Spleen (tissue), 11 donors: ENCODE data around the gene GRK7. TPM values are rescaled to one million over a fixed set of nuclear protein-coding genes. Genes with fewer than 3 reads are reported as not detected.

Source experiments
- DNase-seq: peaks from one replicate; pipeline ENCODE4 v3.0.0-alpha.2; 2020
- H3K27ac ChIP-seq, 8 donors: fragments of 200-600 bp; sonication (generic) in 7 of 8; 1 replicate in 4 of 8; 2 replicates in 4 of 8; pipeline versions ENCODE4 v1.5.0 to v1.8.0; 2016 to 2021; ENCODE audit warnings: inconsistent platforms in 4 of 8, mild to moderate bottlenecking in 4 of 8, moderate library complexity in 1 of 8
- H3K27me3 ChIP-seq, 7 donors: fragments of 200-600 bp; sonication (generic) in 6 of 7; replicated peaks in 1 of 7; 1 replicate in 4 of 7; 2 replicates in 3 of 7; pipeline versions ENCODE4 v1.5.0 to v1.8.0; 2016 to 2021; ENCODE audit warnings: inconsistent platforms in 3 of 7, mild to moderate bottlenecking in 1 of 7
- H3K36me3 ChIP-seq, 6 donors: fragments of 200-600 bp; sonication (generic) in 5 of 6; 1 replicate in 4 of 6; 2 replicates in 2 of 6; pipeline versions ENCODE4 v1.5.0 to v1.8.0; 2016 to 2021; ENCODE audit warnings: inconsistent platforms in 2 of 6
- H3K4me1 ChIP-seq, 6 donors: fragments of 200-600 bp; sonication (generic) in 5 of 6; 1 replicate in 3 of 6; 2 replicates in 3 of 6; pipeline versions ENCODE4 v1.5.0 to v1.8.0; 2016 to 2021; ENCODE audit warnings: inconsistent platforms in 3 of 6
- H3K4me3 ChIP-seq, 8 donors: fragments of 200-600 bp; sonication (generic) in 7 of 8; 1 replicate in 4 of 8; 2 replicates in 4 of 8; pipeline versions ENCODE4 v1.5.0 to v1.8.0; 2016 to 2021; ENCODE audit warnings: inconsistent platforms in 4 of 8, mild to moderate bottlenecking in 4 of 8, moderate library complexity in 2 of 8
- H3K9me3 ChIP-seq, 8 donors: fragments of 200-600 bp; sonication (generic) in 7 of 8; 1 replicate in 4 of 8; 2 replicates in 4 of 8; pipeline versions ENCODE4 v1.5.0 to v1.8.0; 2016 to 2021; ENCODE audit warnings: inconsistent platforms in 4 of 8
- CTCF ChIP-seq, 11 experiments: fragments of 200-600 bp in 7 of 11; fragments of 450-650 bp in 4 of 11; sonication (generic) in 4 of 11; IDR thresholded peaks in 8 of 11; conservative IDR thresholded peaks in 3 of 11; 1 replicate in 7 of 11; 2 replicates in 4 of 11; pipeline versions ENCODE4 v1.4.0 to v1.8.0; 2016 to 2021; ENCODE audit warnings: antibody characterized with exemption in 11 of 11, inconsistent platforms in 4 of 11, mild to moderate bottlenecking in 1 of 11
- POLR2A ChIP-seq, 3 donors: fragments of 450-650 bp; IDR thresholded peaks; one replicate each; pipeline ENCODE4 v1.5.1; 2017; ENCODE audit warnings: antibody characterized with exemption in 3 of 3, mild to moderate bottlenecking in 1 of 3
- POLR2AphosphoS5 ChIP-seq, 3 donors: sonication (generic); formaldehyde crosslinking; IDR thresholded peaks; one replicate each; pipeline ENCODE4 v1.5.1; 2017; ENCODE audit warnings: antibody characterized with exemption in 3 of 3
- WGBS, 5 donors: extraction: QIAGEN DNeasy Blood & Tissue Kit in 3 of 5; methylation state at CpG; one replicate each; pipeline versions ENCODE4 v1.1.5 to v1.1.7; 2013 to 2018; 5-methylcytosine and 5-hydroxymethylcytosine counted together
- intact Hi-C: fragments of 100-400 bp; cut with DNase I; formaldehyde crosslinking; loops from one replicate; pipeline ENCODE4 v1.15.0; 2023; ENCODE audit warnings: low total_unique reads
- polyA plus RNA-seq, 3 donors: library from polyadenylated mRNA; stranded (reverse); fragments of 200-250 nt; gene quantifications; one replicate each; pipeline ENCODE4 v1.2.1, GENCODE V29; 2013
- total RNA-seq, 7 donors: library from RNA; depleted of rRNA in 3 of 7; stranded (reverse); fragments of >200 nt in 3 of 7; fragmentation: NEBNext Ultra II Directional in 4 of 7; extraction: Animal tissue kit (Norgen Biotek cat#: 25700) in 4 of 7; gene quantifications; one replicate each; pipeline versions ENCODE4 v1.1.0 to v1.2.1, GENCODE V29; 2016 to 2021
- donor health status: healthy with polysubstance abuse.
- donor health status: DM: no; HTN: no; CAD: no; lungs with moderate emphysema.
- donor health status: DM: no; HTN: no; CAD: no.
- donor health status: Bipolar disorder and iron deficiency.
- donor health status: healthy.
- donor health status: DM: no; HTN: no; CAD: no.
- donor health status: DM: yes; HTN: yes; CAD: no.

The GRK7 gene
- total and polyA plus RNA-seq, 10 donors, result 0.02 to 0.26 (median 0.14) TPM; not detected in 5

- DNase-seq, result no peak
- TF ChIP-seq CTCF (IDR thresholded peaks at IDR 0.05 in 8 of 11, conservative IDR thresholded peaks at IDR 0.05 in 3 of 11) (no peak), POLR2A (IDR thresholded peaks at IDR 0.05) (no peak)
- intact Hi-C loops, result no loop called here
- Histone ChIP-seq H3K9me3 (no peaks in the 10 kb centered on the region), H3K4me1 (no peaks in the 10 kb centered on the region), H3K36me3 (no peaks in the 10 kb centered on the region), H3K27ac (no peak overlapping the region), H3K27me3 (no peaks in the 10 kb centered on the region), H3K4me3 (no peak overlapping the region)
Measured at GRCh38 chr3:141723255-141723654, 40.0 kb upstream of the GRK7 start.

- WGBS, 5 donors, result 57 to 94% (median 91%) methylated on average over 1 of the region's 1 CpG
- H3K9me3 ChIP-seq, result no peaks in the 10 kb centered on the region
- DNase-seq, result no peak
- no peaks in the 10 kb centered on the region for H3K27me3 ChIP-seq
- no peak for TF ChIP-seq CTCF (IDR thresholded peaks at IDR 0.05 in 8 of 11, conservative IDR thresholded peaks at IDR 0.05 in 3 of 11)
- TF ChIP-seq POLR2A (IDR thresholded peaks at IDR 0.05), result no peak
- no peak for TF ChIP-seq POLR2AphosphoS5 (IDR thresholded peaks at IDR 0.05)
- intact Hi-C loops, result no loop called here
- H3K4me1 ChIP-seq, result no peaks in the 10 kb centered on the region
- no peak overlapping the region for H3K4me3 ChIP-seq
- no peak overlapping the region for H3K27ac ChIP-seq
- no peaks in the 10 kb centered on the region for H3K36me3 ChIP-seq
Measured at GRCh38 chr3:141724186-141724585, 39.0 kb upstream of the GRK7 start.

- no peak for DNase-seq
- Histone ChIP-seq H3K4me1 (no peaks in the 10 kb centered on the region), H3K27me3 (no peaks in the 10 kb centered on the region), H3K27ac (no peak overlapping the region), H3K9me3 (no peaks in the 10 kb centered on the region), H3K4me3 (no peak overlapping the region), H3K36me3 (no peaks in the 10 kb centered on the region)
- intact Hi-C loops, result no loop called here
- 93 to 97% (median 97%) methylated on average over 4 of the region's 4 CpGs for WGBS, 5 donors
- TF ChIP-seq POLR2AphosphoS5 (IDR thresholded peaks at IDR 0.05) (no peak), CTCF (IDR thresholded peaks at IDR 0.05 in 8 of 11, conservative IDR thresholded peaks at IDR 0.05 in 3 of 11) (no peak), POLR2A (IDR thresholded peaks at IDR 0.05) (no peak)
Measured at GRCh38 chr3:141725036-141725435, 38.2 kb upstream of the GRK7 start.

- intact Hi-C loops, result no loop called here
- Histone ChIP-seq H3K27ac (no peak overlapping the region), H3K36me3 (no peaks in the 10 kb centered on the region), H3K4me3 (no peak overlapping the region), H3K9me3 (no peaks in the 10 kb centered on the region), H3K27me3 (no peaks in the 10 kb centered on the region), H3K4me1 (no peaks in the 10 kb centered on the region)
- WGBS, 5 donors, result 67 to 84% (median 74%) methylated on average over 1 of the region's 1 CpG
- TF ChIP-seq POLR2A (IDR thresholded peaks at IDR 0.05) (no peak), POLR2AphosphoS5 (IDR thresholded peaks at IDR 0.05) (no peak), CTCF (IDR thresholded peaks at IDR 0.05 in 8 of 11, conservative IDR thresholded peaks at IDR 0.05 in 3 of 11) (no peak)
- DNase-seq, result no peak
Measured at GRCh38 chr3:141726483-141726882, 36.7 kb upstream of the GRK7 start.
